ENCODE measurements around the gene LHX4. TPM values are rescaled to one million over a fixed set of nuclear protein-coding genes. Genes with fewer than 3 reads are reported as not detected.

Gene LHX4
- total and polyA plus RNA-seq, 4 donors: under 0.01 to 0.19 (median 0.05) TPM

GRCh38 chr1:180247580-180247979 is 17.5 kb downstream of the LHX4 start:
- H3K9me3 ChIP-seq (ENCODE audit: control insufficient read depth in 4 of 4, low read length in 3 of 4): no peaks in the 10 kb centered on the region
- no peak for TF ChIP-seq SP1 (IDR thresholded peaks at IDR 0.05)
- no peak for TF ChIP-seq ATF3 (IDR thresholded peaks at IDR 0.05)
- peak in 1 of 2 donors; percentile 40 for TF ChIP-seq HNF4A (conservative IDR thresholded peaks at IDR 0.05)
- no peak for TF ChIP-seq CTCF (IDR thresholded peaks at IDR 0.05; ENCODE audit: low read depth, low read length, missing input control)
- H3K4me3 ChIP-seq (ENCODE audit: low read depth in 1 of 3, low read length in 3 of 3): no peak overlapping the region
- H3K36me3 ChIP-seq (ENCODE audit: control insufficient read depth in 4 of 4, insufficient read depth in 3 of 4, low read depth in 1 of 4, low read length in 3 of 4): no peaks in the 10 kb centered on the region
- 77% methylated on average over 4 of the region's 4 CpGs for WGBS
- no peak overlapping the region for H3K9ac ChIP-seq (ENCODE audit: low read depth in 1 of 2, low read length in 2 of 2)
- no peak for DNase-seq (ENCODE audit: low spot score)
- H3K27ac ChIP-seq (ENCODE audit: low read depth in 1 of 2, low read length in 2 of 2): no peak overlapping the region
- no peaks in the 10 kb centered on the region for H3K4me1 ChIP-seq (ENCODE audit: control insufficient read depth in 4 of 4, insufficient read depth in 4 of 4, low read length in 3 of 4)
- peaks cover 0 to 2% (median 0%) of the 10 kb centered on the region in 4 donors for H3K27me3 ChIP-seq (ENCODE audit: control insufficient read depth in 4 of 4, insufficient read depth in 4 of 4, low read length in 3 of 4)

GRCh38 chr1:180248176-180248575 is 18.1 kb downstream of the LHX4 start:
- H3K9ac ChIP-seq (ENCODE audit: low read depth in 1 of 2, low read length in 2 of 2): no peak overlapping the region
- no peak for TF ChIP-seq HNF4G (IDR thresholded peaks at IDR 0.05)
- H3K4me3 ChIP-seq (ENCODE audit: low read depth in 1 of 3, low read length in 3 of 3): no peak overlapping the region
- no peaks in the 10 kb centered on the region for H3K9me3 ChIP-seq (ENCODE audit: control insufficient read depth in 4 of 4, low read length in 3 of 4)
- no peaks in the 10 kb centered on the region for H3K27me3 ChIP-seq (ENCODE audit: control insufficient read depth in 4 of 4, insufficient read depth in 4 of 4, low read length in 3 of 4)
- no peaks in the 10 kb centered on the region for H3K36me3 ChIP-seq (ENCODE audit: control insufficient read depth in 4 of 4, insufficient read depth in 3 of 4, low read depth in 1 of 4, low read length in 3 of 4)
- WGBS: 98% methylated on average over 7 of the region's 7 CpGs
- H3K4me1 ChIP-seq (ENCODE audit: control insufficient read depth in 4 of 4, insufficient read depth in 4 of 4, low read length in 3 of 4): no peaks in the 10 kb centered on the region
- DNase-seq (ENCODE audit: low spot score): no peak
- H3K27ac ChIP-seq (ENCODE audit: low read depth in 1 of 2, low read length in 2 of 2): no peak overlapping the region

DNA sequence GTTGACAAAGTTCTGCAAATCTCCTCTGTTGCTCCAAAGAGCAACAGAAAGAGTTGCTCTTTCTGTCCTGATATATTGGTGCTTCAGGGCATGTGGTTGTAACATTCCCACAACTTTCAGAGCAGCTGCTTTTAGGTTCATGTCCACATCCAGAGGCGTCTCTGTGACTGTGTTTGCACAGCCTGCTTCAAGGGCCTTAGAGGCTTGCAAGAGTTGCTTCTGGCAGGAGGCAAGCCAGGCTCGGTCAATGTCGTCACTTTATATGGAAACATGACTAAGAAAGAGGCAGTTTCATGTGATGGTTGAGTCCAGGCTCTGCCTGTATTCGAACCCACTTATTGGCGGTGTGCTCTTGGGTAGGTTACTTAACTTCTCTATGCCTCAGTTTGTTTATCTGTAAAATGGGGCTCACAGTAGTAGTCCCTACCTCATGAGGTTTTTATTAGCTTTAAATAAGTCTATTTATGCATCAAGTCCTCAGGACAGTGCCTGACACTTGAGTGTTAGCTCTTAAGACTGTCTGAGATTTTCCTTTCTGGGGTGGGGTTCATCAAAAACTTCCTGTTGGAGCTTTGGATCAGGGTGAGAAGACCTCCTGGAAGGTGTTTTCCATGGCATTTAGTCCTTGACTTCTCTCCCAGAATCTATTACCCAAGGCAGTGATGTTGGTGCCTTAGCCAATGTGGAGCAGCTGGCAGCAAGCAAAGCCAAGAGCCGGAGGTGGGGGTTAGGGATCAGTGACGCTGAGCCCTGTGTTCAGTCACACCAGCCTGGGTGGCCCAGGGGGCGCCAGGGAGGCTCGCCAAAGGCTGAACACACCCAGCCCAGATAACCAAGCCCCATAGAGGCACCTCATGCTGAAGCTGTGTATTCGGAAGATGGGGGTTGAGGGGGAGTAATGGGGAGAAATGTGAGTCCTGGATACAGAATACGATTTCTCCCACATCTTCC is 18.9 kb downstream of the LHX4 start:
- H3K9ac ChIP-seq (ENCODE audit: low read depth in 1 of 2, low read length in 2 of 2): no peak overlapping the region
- H3K36me3 ChIP-seq (ENCODE audit: control insufficient read depth in 4 of 4, insufficient read depth in 3 of 4, low read depth in 1 of 4, low read length in 3 of 4): no peaks in the 10 kb centered on the region
- no peak overlapping the region for H3K27ac ChIP-seq (ENCODE audit: low read depth in 1 of 2, low read length in 2 of 2)
- no peaks in the 10 kb centered on the region for H3K27me3 ChIP-seq (ENCODE audit: control insufficient read depth in 4 of 4, insufficient read depth in 4 of 4, low read length in 3 of 4)
- no peaks in the 10 kb centered on the region for H3K9me3 ChIP-seq (ENCODE audit: control insufficient read depth in 4 of 4, low read length in 3 of 4)
- H3K4me3 ChIP-seq (ENCODE audit: low read depth in 1 of 3, low read length in 3 of 3): no peak overlapping the region
- WGBS: 85% methylated on average over 11 of the region's 11 CpGs
- H3K4me1 ChIP-seq (ENCODE audit: control insufficient read depth in 4 of 4, insufficient read depth in 4 of 4, low read length in 3 of 4): no peaks in the 10 kb centered on the region
- DNase-seq (ENCODE audit: low spot score): no peak
- no peak for TF ChIP-seq CTCF (IDR thresholded peaks at IDR 0.05; ENCODE audit: low read depth, low read length, missing input control)
- TF ChIP-seq NR2F2 (IDR thresholded peaks at IDR 0.05): no peak
- TF ChIP-seq HNF4A (conservative IDR thresholded peaks at IDR 0.05): no peak
- no peak for TF ChIP-seq ZBTB33 (IDR thresholded peaks at IDR 0.05)
- TF ChIP-seq RXRA (IDR thresholded peaks at IDR 0.05): no peak
- TF ChIP-seq YY1 (IDR thresholded peaks at IDR 0.05): no peak
- no peak for TF ChIP-seq HNF4G (IDR thresholded peaks at IDR 0.05)
- TF ChIP-seq EGR1 (IDR thresholded peaks at IDR 0.05; ENCODE audit: low read depth in 2 of 2): no peak
- TF ChIP-seq FOXA2 (IDR thresholded peaks at IDR 0.05): no peak
- TF ChIP-seq RAD21 (IDR thresholded peaks at IDR 0.05): no peak
- TF ChIP-seq SP1 (IDR thresholded peaks at IDR 0.05): no peak
- TF ChIP-seq TAF1 (conservative IDR thresholded peaks at IDR 0.05): no peak
- no peak for TF ChIP-seq ATF3 (IDR thresholded peaks at IDR 0.05)
- no peak for TF ChIP-seq REST (IDR thresholded peaks at IDR 0.05)
- TF ChIP-seq, protein P1, sequence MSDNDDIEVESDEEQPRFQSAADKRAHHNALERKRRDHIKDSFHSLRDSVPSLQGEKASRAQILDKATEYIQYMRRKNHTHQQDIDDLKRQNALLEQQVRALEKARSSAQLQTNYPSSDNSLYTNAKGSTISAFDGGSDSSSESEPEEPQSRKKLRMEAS (IDR thresholded peaks at IDR 0.05): no peak

All from liver (tissue), 9 donors.